NT2/D1 (cell line): ENCODE data around the gene PRPF6.

Source experiments
- SUZ12 ChIP-seq: IDR thresholded peaks from 2 replicates; pipeline ENCODE4 v1.6.1; 2011; ENCODE audit not compliant: insufficient read length, insufficient read depth; ENCODE audit errors: extremely low read depth
- YY1 ChIP-seq: IDR thresholded peaks from 2 replicates; pipeline ENCODE4 v1.6.1; 2011; ENCODE audit not compliant: insufficient read length, insufficient read depth
- ZNF274 ChIP-seq: IDR thresholded peaks from 2 replicates; pipeline ENCODE4 v1.6.1; 2011; ENCODE audit warnings: mild to moderate bottlenecking, low read depth, low read length

DNA sequence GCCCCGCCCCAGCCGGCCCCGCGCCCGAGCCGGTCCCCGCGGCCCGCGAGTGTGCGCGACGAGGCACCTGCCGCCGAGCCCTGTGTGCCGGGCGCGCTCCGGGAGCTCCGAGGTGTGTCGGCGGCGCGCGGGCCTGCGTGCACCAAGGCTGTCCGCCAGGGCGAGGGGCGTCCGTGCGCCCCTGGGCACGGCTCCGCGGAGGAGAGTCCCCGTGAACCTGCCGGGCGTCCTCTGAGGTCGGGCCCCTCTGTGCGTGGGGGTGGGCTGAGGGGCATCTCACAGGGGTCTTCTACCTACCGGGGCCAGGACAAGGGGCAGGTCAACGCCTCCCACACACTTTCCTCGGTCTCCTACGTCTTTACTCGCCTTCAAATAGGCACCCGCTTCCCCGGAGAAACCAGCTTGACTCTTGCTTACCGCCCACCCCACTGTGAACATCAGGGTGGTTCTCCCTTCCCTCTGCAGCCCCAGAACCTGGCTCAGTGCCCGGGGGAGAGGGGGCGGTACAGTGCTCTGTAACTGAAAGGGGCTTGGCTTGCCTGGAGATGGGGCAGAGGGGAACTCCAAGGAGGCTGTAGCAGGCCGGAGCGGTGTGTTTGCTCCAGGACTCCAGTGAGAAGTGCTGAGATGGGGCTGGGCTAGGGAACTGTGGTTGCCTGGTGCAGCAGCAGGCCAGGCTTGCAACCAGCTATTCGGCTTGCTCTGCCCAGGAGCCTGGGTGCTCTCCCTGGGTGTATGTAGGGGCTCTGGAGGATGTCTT is 1.2 kb upstream of the PRPF6 start, which contains the start of gene SAMD10:
- TF ChIP-seq YY1 (no peak), ZNF274 (no peak), SUZ12 (no peak)
